Panc1 (cell line): Measurements from ENCODE around the gene ZSWIM8. TPM values are rescaled to one million over a fixed set of nuclear protein-coding genes. Genes with fewer than 3 reads are reported as not detected.
A peak's percentile ranks its signal among the peaks of the same experiment; 100 is the strongest.

Source experiments
- ATAC-seq: fragments of 200-7000 bp; cut with Tn5 transposase; 2 replicates; pipeline ENCODE4 v1.9.1; 2020; ENCODE audit warnings: mild to moderate bottlenecking, moderate library complexity
- BruUV-seq: library from RNA; stranded (reverse); fragments of 400-500 nt; replicated peaks from 2 replicates; lab custom pipeline; 2021; lab: Mats Ljungman, UMichigan
- CTCF ChIA-PET: fragments of 300-600 bp; sonication (Branson Sonifier 250); formaldehyde crosslinking; loops from one replicate; lab custom pipeline; 2022; ENCODE audit warnings: antibody characterized with exemption; lab: Charles Lee
- POLR2A ChIA-PET: fragments of 300-600 bp; sonication (Branson Sonifier 250); formaldehyde crosslinking; loops from one replicate; lab custom pipeline; 2022; ENCODE audit warnings: antibody characterized with exemption; lab: Charles Lee
- DNase-seq: peaks from one replicate; pipeline ENCODE4 v3.0.0-alpha.2; 2010; ENCODE audit warnings: low read depth, low spot score
- H3K27ac ChIP-seq: 2 replicates; pipeline ENCODE4 v1.5.1; 2011; ENCODE audit warnings: mild to moderate bottlenecking, low read length, inconsistent platforms
- H3K27me3 ChIP-seq: fragments of 200-500 bp; sonication (Bioruptor generic); 2 replicates; pipeline ENCODE4 v1.6.0; 2014; ENCODE audit warnings: low read length, inconsistent platforms; ENCODE audit not compliant: control insufficient read depth, insufficient read depth
- H3K36me3 ChIP-seq: fragments of 200-500 bp; sonication (Bioruptor generic); 2 replicates; pipeline ENCODE4 v1.5.1; 2014; ENCODE audit warnings: inconsistent platforms, mild to moderate bottlenecking, low read length, moderate library complexity; ENCODE audit not compliant: control insufficient read depth, insufficient read depth
- H3K4me1 ChIP-seq: 2 replicates; pipeline ENCODE4 v1.5.1; 2011; ENCODE audit warnings: inconsistent platforms, mild to moderate bottlenecking, low read length, moderate library complexity; ENCODE audit not compliant: control insufficient read depth, insufficient read depth
- H3K4me3 ChIP-seq, 2 experiments: 2 replicates each; pipeline ENCODE4 v1.5.1; 2011 to 2012; ENCODE audit warnings: low read depth in 2 of 2, low read length in 2 of 2, mild to moderate bottlenecking in 2 of 2, inconsistent platforms in 1 of 2, moderate library complexity in 1 of 2
- H3K9me3 ChIP-seq: fragments of 200-500 bp; sonication (Bioruptor generic); 2 replicates; pipeline ENCODE4 v1.5.1; 2014; ENCODE audit warnings: low read depth, mild to moderate bottlenecking, inconsistent platforms, low read length, moderate library complexity; ENCODE audit not compliant: control insufficient read depth, insufficient read depth
- CTCF ChIP-seq: fragments of 450-650 bp; IDR thresholded peaks from 2 replicates; pipeline ENCODE4 v1.5.1; 2017; ENCODE audit warnings: mild to moderate bottlenecking
- POLR2AphosphoS5 ChIP-seq: IDR thresholded peaks from 2 replicates; pipeline ENCODE4 v1.6.1; 2012; ENCODE audit warnings: mild to moderate bottlenecking, low read depth, low read length, moderate library complexity
- REST ChIP-seq, 2 experiments: IDR thresholded peaks; 2 replicates each; pipeline ENCODE4 v1.6.1; 2011 to 2012; ENCODE audit warnings: low read depth in 2 of 2, control low read depth in 1 of 2, low read length in 1 of 2, mild to moderate bottlenecking in 1 of 2, moderate library complexity in 1 of 2; ENCODE audit not compliant: insufficient read depth in 1 of 2
- SIN3A ChIP-seq: IDR thresholded peaks from 2 replicates; pipeline ENCODE4 v1.6.1; 2012; ENCODE audit warnings: low read depth, mild to moderate bottlenecking, low read length, moderate library complexity, borderline replicate concordance; ENCODE audit not compliant: insufficient read depth
- TCF7L2 ChIP-seq: IDR thresholded peaks from 2 replicates; pipeline ENCODE4 v1.6.1; 2011; ENCODE audit warnings: mild to moderate bottlenecking, low read depth, low read length, inconsistent platforms
- in situ Hi-C: cut with HindIII; loops from 2 replicates; pipeline ENCODE4 v1.10.0; 2016; ENCODE audit warnings: low sequenced_read_pairs, low pct_unique_long_range_greater_than_20kb
- intact Hi-C: fragments of 100-400 bp; cut with micrococcal nuclease; formaldehyde crosslinking; loops from one replicate; pipeline ENCODE4 v1.10.0; 2022; ENCODE audit not compliant: unreplicated experiment
- total RNA-seq: library from RNA; stranded (reverse); gene quantifications from one replicate; pipeline ENCODE4 v1.2.1, GENCODE V29; 2021; ENCODE audit not compliant: unreplicated experiment

Gene ZSWIM8
- total RNA-seq, 1 experiment from 2014 or later = 109 TPM

- no peak overlapping the region for H3K27ac ChIP-seq
- CTCF ChIA-PET = no interaction called here
- in situ Hi-C loops (no loop called here), intact Hi-C loops (no loop called here)
- no peak overlapping the region for H3K4me3 ChIP-seq
- H3K36me3 ChIP-seq = no peaks in the 10 kb centered on the region
- H3K9me3 ChIP-seq = no peaks in the 10 kb centered on the region
- DNase-seq (no peak), ATAC-seq (no peak)
- H3K27me3 ChIP-seq = no peaks in the 10 kb centered on the region
- no peaks in the 10 kb centered on the region for H3K4me1 ChIP-seq
- POLR2A ChIA-PET = no interaction called here
- TF ChIP-seq TCF7L2 (no peak), POLR2AphosphoS5 (no peak), CTCF (no peak), SIN3A (no peak), REST (IDR thresholded peaks at IDR 0.05; ENCODE audit: insufficient read depth in 1 of 2, low read depth in 2 of 2, low read length in 1 of 2) (no peak)
- BruUV-seq = no TSS peak
Observed at GRCh38 chr10:73824146-73824725, 38.8 kb downstream of the ZSWIM8 start.

- no TSS peak for BruUV-seq
- intact Hi-C loops (no loop called here), in situ Hi-C loops (no loop called here)
- no peak for DNase-seq
- no peak overlapping the region for H3K4me3 ChIP-seq
- no peaks in the 10 kb centered on the region for H3K36me3 ChIP-seq
- no peaks in the 10 kb centered on the region for H3K4me1 ChIP-seq
- POLR2A ChIA-PET = no interaction called here
- no peaks in the 10 kb centered on the region for H3K27me3 ChIP-seq
- no peak for TF ChIP-seq REST (IDR thresholded peaks at IDR 0.05; ENCODE audit: insufficient read depth in 1 of 2, low read depth in 2 of 2, low read length in 1 of 2)
- no peak for TF ChIP-seq POLR2AphosphoS5
- TF ChIP-seq SIN3A = no peak
- no peak for TF ChIP-seq CTCF
- no peak for TF ChIP-seq TCF7L2
- ATAC-seq = 0 out of 2 replicates have a peak, but pooled peaks have one; percentile 15
- CTCF ChIA-PET = no interaction called here
- no peaks in the 10 kb centered on the region for H3K9me3 ChIP-seq
- H3K27ac ChIP-seq = no peak overlapping the region
Observed at GRCh38 chr10:73827346-73828089, 42.1 kb downstream of the ZSWIM8 start.
